Nephron (organoid): Measurements from ENCODE around the gene FGFRL1.
A peak's percentile ranks its signal among the peaks of the same experiment; 100 is the strongest.
"Not testable (repeated sequence)": the region's sequence is repeated elsewhere in the genome, so short reads cannot be mapped to it uniquely, and the experiment has no call there.

Experiments
- H3K27ac Mint-ChIP-seq, 3 experiments: 2 replicates each; pipeline ENCODE4 v1.8.0; 2020; ENCODE audit warnings: mixed read lengths in 3 of 3, mild to moderate bottlenecking in 2 of 3, moderate library complexity in 1 of 3
- H3K27me3 Mint-ChIP-seq: 2 replicates; pipeline ENCODE4 v1.8.0; 2021; ENCODE audit warnings: low read depth, mild to moderate bottlenecking, moderate library complexity, mixed read lengths
- H3K36me3 Mint-ChIP-seq: 2 replicates; pipeline ENCODE4 v1.8.0; 2020; ENCODE audit warnings: low read depth, mixed read lengths
- H3K4me1 Mint-ChIP-seq: 2 replicates; pipeline ENCODE4 v1.8.0; 2020; ENCODE audit warnings: mixed read lengths
- H3K4me3 Mint-ChIP-seq, 3 experiments: 2 replicates each; pipeline ENCODE4 v1.8.0; 2020; ENCODE audit warnings: mild to moderate bottlenecking in 3 of 3, mixed read lengths in 3 of 3, moderate library complexity in 2 of 3
- H3K9me3 Mint-ChIP-seq: 2 replicates; pipeline ENCODE4 v1.8.0; 2020; ENCODE audit warnings: mixed read lengths
- CTCF ChIP-seq, 3 experiments: fragments of 200-600 bp; sonication (generic); IDR thresholded peaks; one replicate each; pipeline ENCODE4 v1.5.0; 2021; ENCODE audit warnings: antibody characterized with exemption in 3 of 3; ENCODE audit not compliant: unreplicated experiment in 3 of 3

The FGFRL1 gene

GRCh38 chr4:1051472-1051871 is 40.0 kb downstream of the FGFRL1 start:
- Mint-ChIP-seq H3K4me1 (peaks cover 27% of the 10 kb centered on the region), H3K4me3 (no peak overlapping the region), H3K27me3 (peaks cover 72% of the 10 kb centered on the region), H3K9me3 (peaks cover 2% of the 10 kb centered on the region), H3K27ac (no peak overlapping the region), H3K36me3 (no peaks in the 10 kb centered on the region)
- TF ChIP-seq CTCF (IDR thresholded peaks at IDR 0.05; ENCODE audit: unreplicated experiment in 3 of 3), result no peak

GRCh38 chr4:1052231-1052671 is 40.8 kb downstream of the FGFRL1 start:
- H3K36me3 Mint-ChIP-seq, result no peaks in the 10 kb centered on the region
- H3K27me3 Mint-ChIP-seq, result peaks cover 71% of the 10 kb centered on the region
- H3K4me1 Mint-ChIP-seq, result peaks cover 22% of the 10 kb centered on the region
- H3K4me3 Mint-ChIP-seq, result no peak overlapping the region
- no peak for TF ChIP-seq CTCF (IDR thresholded peaks at IDR 0.05; ENCODE audit: unreplicated experiment in 3 of 3)
- H3K9me3 Mint-ChIP-seq, result peaks cover 2% of the 10 kb centered on the region
- H3K27ac Mint-ChIP-seq, result no peak overlapping the region

- peak overlapping the region in 2 of 3 experiments; percentile 74 to 79 for H3K27ac Mint-ChIP-seq
- peak overlapping the region in 1 of 3 experiments; percentile 69 for H3K4me3 Mint-ChIP-seq
- H3K9me3 Mint-ChIP-seq, result peaks cover 2% of the 10 kb centered on the region
- H3K36me3 Mint-ChIP-seq, result no peaks in the 10 kb centered on the region
- H3K27me3 Mint-ChIP-seq, result peaks cover 68% of the 10 kb centered on the region
- H3K4me1 Mint-ChIP-seq, result peaks cover 21% of the 10 kb centered on the region
- TF ChIP-seq CTCF (IDR thresholded peaks at IDR 0.05; ENCODE audit: unreplicated experiment in 3 of 3), result no peak
These were observed 41.7 kb downstream of the FGFRL1 start for GRCh38 chr4:1053080-1053661.

- not testable (repeated sequence) for H3K4me3 Mint-ChIP-seq, H3K36me3 Mint-ChIP-seq, H3K27ac Mint-ChIP-seq, H3K9me3 Mint-ChIP-seq
- Mint-ChIP-seq H3K27me3 (peaks cover 68% of the 10 kb centered on the region), H3K4me1 (peaks cover 23% of the 10 kb centered on the region)
These were observed 42.5 kb downstream of the FGFRL1 start for GRCh38 chr4:1053891-1054290.

GRCh38 chr4:1054696-1055242 is 43.3 kb downstream of the FGFRL1 start:
- Mint-ChIP-seq H3K27me3 (peaks cover 73% of the 10 kb centered on the region), H3K4me1 (peaks cover 23% of the 10 kb centered on the region)
- H3K4me3 Mint-ChIP-seq, H3K9me3 Mint-ChIP-seq, H3K27ac Mint-ChIP-seq, H3K36me3 Mint-ChIP-seq: not testable (repeated sequence)

GRCh38 chr4:1055243-1055701 is 43.8 kb downstream of the FGFRL1 start:
- peaks cover 23% of the 10 kb centered on the region for H3K4me1 Mint-ChIP-seq
- not testable (repeated sequence) for H3K4me3 Mint-ChIP-seq, H3K27ac Mint-ChIP-seq, H3K9me3 Mint-ChIP-seq, H3K36me3 Mint-ChIP-seq
- peaks cover 71% of the 10 kb centered on the region for H3K27me3 Mint-ChIP-seq

GRCh38 chr4:1055721-1056590 is 44.5 kb downstream of the FGFRL1 start:
- no peak for TF ChIP-seq CTCF (IDR thresholded peaks at IDR 0.05; ENCODE audit: unreplicated experiment in 3 of 3)
- Mint-ChIP-seq H3K27me3 (peaks cover 68% of the 10 kb centered on the region), H3K36me3 (no peaks in the 10 kb centered on the region), H3K27ac (no peak overlapping the region), H3K4me3 (no peak overlapping the region), H3K4me1 (peaks cover 23% of the 10 kb centered on the region), H3K9me3 (peaks cover 2% of the 10 kb centered on the region)
